NCI-H187 (cell line): ENCODE measurements around the gene SCRG1.

ENCODE experiments used
- DNase-seq, 2 experiments: peaks; one replicate each; lab custom pipeline; 2025; lab: John Stamatoyannopoulos, UW

The SCRG1 gene

DNA sequence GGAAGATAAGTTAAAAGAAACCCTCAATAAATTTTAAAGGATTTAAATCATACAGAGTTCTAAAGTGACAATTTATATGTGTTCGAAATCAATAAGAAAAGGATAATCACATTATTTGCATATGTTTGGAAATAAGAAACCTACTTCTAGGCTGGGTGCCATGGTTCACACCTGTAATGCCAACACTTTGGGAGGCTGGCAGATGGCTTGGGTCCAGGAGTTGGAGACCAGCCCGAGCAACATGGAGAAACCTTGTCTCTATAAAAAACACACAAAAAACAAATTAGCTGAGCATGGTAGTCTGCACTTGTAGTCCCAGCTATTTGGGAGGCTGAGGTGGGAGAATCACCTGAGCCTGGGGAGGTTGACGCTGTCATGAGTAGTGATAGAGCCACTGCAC lies 36.2 kb downstream of the SCRG1 start:
- no peak for DNase-seq

DNA sequence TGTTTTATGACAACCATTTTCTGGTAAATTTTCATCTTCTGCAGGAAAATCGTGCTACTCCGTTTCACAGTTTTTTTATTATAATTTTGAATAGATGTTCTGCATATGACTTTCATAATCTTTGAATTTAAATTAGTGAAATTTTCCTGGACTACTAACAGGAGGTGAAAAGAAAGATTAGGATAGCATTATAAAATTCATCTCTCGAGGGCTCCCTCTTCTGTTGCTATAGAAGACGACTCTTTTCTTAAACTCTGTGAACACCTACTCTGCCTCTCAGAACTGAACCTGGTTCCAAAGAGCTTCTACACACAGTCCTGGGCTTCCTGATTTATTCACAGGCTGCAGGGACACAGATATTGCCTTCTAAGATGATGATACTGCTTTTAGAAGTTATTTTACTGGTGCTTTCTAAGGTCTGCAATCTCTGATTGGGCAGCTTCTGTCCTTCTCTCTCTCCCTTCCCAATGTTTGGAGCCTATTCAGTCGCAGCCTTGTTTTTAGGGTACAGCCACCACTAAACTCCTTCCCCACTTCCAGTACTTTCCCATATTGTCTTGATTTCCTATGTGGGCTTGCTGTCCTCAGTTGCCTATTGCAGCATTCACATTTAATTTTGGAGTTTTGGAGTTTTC lies 38.2 kb downstream of the SCRG1 start:
- DNase-seq = peak in 1 of 2 experiments; percentile 0

DNA sequence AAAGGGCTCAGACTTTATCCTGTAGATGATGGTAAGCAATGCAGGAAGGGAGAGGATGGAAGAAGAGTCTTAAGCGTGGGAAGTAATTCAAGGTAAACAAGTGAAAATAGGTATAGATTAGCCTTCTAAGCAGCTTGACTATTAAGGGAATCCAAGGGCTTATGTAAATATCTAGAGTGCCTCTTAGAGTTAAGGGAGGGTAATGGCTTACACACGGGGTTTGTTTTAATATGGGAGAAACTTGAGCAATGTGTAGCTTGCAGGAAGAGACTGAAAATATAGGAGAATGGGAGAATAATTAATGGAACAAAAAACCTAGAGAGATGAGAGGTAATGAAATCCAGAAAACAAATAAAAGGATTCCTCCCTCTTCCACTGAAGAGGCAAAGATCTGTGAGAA lies 41.0 kb downstream of the SCRG1 start:
- DNase-seq = peak; percentile 4 to 20

DNA sequence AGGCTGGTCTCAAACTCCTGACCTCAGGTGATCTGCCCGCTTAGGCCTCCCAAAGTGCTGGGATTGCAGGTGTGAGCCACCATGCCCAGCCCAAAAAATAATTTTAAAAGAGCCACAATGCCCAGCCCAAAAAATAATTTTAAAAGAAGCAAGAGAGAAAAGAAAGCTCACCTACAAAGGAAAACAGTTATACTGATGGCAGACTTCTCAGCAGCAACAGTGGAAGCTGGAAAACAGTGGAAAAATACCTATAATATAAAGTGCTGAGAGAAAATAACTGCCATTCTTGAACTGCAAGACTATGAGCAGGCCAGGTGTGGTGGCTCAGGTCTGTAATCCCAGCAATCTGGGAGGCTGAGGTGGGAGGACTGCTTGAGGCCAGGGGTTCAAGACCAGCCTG lies 51.4 kb downstream of the SCRG1 start:
- no peak for DNase-seq

DNA sequence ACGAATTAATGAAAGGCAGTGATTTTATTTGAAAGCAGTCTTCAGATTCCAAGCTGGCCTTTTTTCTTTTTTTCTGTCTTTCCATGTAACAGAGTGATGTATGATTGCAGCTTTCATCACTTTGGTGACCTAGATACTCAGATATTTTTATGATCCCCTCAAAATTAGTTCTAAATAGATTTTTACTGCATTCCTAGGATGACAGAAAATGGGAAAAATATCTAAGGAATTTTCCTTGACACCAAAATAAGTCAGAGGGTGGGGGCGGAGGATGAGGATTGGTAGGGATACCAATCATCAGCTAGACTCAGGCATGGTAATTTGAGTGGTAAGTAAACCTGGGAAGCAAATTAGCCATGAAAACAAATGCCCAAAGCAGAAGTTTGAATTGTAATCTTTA lies 52.8 kb downstream of the SCRG1 start:
- no peak for DNase-seq

DNA sequence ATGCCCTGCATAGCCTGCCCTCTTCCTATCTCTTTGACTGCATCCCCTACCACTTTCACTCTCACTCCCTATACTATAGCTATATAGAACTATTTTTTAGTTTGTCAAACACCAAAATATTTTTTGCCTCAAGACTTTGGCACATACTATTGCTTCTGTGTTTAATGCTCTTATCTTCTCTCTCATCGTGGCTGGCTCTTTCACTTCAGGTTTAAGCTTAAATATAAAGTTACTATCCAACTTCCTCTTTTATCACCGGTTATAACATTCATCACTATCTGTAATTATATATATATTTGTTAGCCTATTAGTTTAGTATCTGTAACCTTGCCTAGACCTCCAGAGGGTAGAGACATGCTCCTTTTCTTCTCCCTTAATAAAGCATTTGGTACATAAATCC lies 53.3 kb downstream of the SCRG1 start:
- no peak for DNase-seq

DNA sequence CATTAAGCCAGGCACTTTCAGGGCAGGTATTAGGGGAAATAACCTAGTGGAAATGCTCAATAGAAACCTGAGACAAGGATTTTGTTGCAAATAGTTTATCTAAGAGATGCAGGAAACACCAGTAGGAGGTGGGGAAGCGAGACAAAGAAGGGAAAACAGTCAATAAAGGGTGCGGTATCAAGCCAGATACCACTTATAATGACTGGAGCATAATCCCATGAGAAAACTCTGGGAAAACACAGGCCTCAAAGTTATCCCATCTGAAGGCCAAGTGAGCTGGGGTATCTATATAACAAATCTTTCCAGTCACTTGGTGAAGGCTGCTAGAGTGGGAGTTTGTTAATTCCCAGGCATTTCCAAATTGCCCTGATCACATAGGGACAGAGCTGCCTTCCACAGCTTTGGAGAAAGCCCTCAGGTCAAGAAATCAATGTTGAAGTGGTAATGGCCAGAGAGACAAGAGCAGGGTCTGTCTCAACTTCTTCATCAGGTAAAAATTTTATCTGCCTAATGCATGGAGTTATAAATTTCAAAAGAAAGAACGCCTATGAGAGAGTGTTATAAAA lies 55.0 kb downstream of the SCRG1 start:
- no peak for DNase-seq

DNA sequence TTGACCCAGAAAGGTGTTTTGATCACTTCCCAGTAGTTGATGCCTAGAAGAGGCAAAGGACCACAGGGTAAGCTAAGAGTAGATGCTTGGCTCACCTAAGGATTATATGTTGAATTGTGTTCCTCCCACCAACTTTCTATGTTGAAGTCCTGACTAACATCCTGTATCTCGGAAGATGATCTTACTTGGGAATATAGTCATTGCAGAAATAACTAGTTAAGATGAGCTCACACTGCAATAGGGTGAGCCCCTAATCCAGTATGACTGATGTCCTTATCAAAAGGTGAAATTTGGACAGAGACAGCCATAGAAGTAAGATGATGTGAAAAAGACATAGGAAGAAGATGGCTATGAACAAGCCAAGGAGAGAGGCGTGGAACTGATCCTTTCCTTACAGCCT lies 61.5 kb downstream of the SCRG1 start:
- DNase-seq = no peak

DNA sequence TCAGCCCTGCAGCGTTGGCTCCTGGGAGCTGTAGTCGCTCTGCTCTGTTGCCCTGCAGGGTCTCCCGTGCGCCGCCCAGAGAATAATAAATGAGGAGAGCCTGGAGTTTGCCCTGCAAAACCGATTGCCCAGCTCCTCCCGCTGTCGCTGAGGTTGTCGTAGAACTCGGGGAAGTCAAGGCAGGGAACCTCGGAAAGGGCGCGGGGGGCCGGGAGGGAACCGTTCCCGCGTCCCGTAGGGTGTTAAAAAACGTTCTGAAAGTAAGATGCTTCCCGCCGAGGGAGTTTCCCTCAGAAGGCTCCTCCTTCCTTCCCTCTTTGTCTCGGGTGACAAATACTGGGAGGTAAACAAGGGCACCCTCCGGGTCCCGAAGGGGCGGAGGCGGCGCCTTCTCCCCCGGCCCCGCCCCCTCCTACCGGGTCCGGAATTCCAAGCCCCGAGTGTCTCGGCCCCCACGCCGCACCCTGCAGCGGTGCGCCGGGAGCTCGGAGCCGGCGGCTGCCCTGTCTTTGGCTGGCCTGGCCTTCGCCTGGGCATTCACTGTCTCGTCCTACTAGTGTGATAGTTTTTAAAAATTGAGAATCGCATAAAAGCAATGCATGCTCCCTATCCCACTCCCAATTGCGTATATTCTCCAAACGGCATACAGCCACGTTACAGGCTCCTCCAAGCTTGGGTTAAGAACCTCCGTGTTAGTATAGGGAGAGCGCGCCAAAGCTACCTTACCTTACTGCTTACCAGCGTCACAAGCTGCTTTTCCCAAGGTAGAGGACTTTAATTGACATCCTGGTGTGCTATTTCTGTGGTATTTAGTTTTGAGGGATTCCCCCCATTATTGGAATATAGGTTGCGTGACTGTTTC lies 63.8 kb downstream of the SCRG1 start:
- DNase-seq = peak; percentile 67 to 78
